ENCODE measurements around the gene CD81.

Gene CD81

DNA sequence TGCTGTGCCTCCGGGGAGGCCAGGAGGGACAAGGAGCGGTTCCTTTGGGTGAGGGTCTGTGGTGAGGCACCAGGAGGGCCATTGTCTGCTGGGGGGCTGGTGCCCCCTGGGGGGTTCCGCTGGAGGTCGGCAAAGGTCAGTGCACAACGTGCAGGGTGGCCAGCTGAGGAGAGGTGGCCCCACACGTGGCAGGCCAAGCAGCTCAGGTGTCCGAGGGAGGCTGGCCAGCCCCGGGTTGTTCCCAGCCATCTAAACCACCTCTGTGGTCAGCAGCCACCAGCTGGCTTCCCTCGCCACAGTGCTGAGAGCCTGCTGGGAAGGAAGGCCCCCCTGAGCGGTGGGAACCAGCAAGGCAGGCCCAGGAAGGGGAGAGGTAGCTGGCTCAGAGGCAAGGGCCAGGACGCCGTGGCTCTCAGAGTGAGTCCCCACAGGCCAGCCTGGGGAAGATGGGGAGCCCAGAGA, 27.7 kb downstream of the CD81 start:
- DNase-seq (ENCODE audit: low spot score) = no peak

DNA sequence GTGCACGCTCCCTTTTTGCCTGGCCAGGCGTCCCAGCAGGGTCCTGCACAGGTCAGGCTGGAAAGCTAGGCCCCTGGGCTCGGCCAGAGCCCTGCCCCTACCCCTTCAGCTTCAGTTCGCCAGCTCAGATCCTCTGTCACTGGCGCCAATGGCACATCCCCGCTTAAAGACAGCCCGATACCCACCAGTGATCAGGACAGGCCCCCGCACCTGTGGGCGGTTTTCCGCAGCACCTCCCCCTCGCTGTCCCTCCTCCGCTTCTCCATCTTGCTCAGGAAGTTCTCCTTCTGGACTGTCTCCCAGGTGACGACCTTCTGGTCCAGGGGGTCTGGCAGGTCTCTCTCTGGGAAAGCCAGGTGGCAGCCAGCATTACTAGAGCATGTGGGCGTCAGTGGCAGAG, 29.3 kb downstream of the CD81 start:
- no peak for DNase-seq (ENCODE audit: low spot score)

DNA sequence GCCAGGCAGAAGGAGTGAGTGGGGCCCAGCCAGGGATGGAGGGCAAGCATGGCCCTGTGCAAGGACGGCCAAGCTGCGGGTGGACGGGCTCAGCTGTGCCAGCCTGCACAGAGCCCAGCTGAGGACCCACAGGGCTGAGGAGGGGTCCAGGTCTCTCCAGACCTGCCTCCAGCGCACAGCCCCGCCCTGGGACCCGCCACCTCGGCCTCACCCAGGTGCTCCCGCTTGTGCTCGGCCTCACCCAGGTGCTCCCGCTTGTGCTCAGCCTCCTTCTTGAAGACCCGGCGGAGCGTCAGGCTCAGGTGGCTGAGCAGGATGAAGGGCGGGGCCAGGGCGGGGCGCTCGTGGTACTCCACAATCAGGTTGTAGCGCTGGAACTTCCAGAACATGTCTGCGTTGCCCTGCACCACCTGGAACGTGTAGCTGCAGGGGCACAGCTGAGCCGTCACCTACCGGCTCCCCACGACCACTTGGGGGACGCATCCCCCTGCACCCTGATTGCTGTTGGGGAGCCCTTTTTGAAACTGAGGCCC, 29.8 kb downstream of the CD81 start:
- no peak for DNase-seq (ENCODE audit: low spot score)

DNA sequence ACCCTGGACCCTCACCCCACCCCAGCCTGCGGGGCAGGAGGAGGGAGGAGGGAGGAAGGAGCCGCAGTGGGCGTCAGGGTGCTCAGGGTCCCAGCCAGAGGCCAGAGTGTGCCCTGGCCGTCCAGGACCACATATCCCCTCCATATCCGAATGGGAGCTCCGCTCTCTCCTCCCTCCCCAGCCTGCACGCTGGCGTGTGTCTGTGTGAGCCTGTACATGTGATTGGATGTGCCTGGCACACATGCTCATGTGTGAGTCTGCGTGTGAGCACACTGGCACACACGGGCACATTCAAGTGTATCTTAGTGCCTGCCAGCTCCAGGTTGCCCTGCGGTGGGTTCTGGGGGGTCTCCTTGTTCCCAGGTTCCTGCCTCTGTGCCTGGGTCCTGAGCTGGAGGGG, 31.6 kb downstream of the CD81 start:
- no peak for DNase-seq (ENCODE audit: low spot score)

DNA sequence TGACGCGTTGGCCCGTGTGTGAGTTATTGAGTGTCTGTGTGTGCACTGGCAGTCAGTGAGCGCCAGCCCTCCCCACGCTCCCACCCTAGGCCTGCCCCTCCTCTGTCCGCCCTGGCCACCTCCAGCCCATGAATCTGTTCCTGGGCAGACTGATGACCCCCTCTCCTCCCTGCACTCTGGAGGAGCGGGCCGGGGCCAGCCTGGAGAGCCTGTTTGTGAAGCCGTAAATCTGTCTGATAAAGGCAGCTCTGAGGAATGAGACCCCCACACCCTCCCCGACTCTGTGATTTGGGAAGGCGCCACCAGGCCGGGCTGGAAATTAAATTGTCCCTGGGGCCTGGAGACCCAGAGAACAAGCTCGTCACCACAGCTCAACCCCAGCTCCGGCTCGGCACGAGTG, 32.0 kb downstream of the CD81 start:
- no peak for DNase-seq (ENCODE audit: low spot score)

DNA sequence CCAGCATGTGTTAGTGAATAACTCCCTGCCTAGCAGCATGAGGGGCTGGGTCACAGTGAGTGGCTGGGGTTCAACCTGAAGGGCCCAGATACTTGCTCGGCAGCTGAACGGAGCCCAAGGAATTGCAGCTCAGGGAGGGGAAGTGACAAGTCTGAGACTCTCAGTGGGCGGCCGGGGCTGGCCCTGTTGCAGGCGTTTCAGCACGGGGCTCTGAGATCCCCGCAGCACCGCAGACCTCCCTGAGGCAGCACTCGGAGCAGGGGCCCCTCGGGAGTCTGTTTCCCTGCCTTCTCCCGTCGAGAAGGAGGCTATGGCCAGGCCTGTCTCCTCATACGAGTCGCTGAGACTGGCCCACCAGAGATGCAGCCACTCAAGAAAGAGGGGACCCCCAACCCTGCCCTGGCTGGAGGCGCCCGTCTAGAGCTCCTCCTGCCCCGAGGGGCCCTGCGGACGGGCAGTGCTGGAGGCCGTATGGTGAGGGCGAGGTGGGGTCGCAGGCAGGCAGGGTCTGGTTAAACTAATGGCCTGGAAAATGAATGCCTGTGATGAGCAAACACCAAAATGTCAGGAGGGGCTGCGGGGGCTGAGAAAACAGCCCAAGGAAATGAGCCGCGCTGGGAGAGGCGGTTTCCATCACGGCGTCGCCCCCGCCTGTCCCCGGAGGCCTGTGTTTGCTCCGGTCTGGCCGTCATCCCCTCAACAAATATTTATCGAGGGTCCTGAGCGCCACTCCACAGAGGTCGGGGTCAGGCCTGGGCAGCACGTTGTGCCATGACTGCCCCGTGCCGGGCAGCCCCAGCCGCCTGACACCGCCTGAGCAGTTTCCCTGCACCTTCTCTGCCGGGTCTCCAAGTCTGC, 32.7 kb downstream of the CD81 start:
- no peak for DNase-seq (ENCODE audit: low spot score)

DNA sequence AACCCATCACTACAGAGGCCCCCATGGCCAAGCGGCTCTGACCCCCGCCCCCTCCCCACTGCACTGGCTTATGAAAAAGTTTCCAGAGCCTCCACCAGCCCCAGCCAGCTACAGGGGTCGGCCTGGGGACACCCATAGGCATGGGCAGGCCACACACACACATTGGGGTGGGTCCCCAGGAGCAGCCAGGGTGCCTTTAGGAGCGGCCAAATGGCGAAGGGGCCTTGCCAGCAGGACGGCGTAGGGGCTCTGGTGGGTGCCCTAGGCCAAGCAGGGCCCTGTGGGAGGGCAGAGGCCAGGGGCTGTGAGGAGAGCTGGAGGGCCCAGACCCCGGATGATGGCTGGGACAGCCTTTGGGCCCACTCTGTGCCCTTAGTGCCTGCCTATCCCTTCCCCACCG, 33.5 kb downstream of the CD81 start:
- DNase-seq (ENCODE audit: low spot score) = no peak

DNA sequence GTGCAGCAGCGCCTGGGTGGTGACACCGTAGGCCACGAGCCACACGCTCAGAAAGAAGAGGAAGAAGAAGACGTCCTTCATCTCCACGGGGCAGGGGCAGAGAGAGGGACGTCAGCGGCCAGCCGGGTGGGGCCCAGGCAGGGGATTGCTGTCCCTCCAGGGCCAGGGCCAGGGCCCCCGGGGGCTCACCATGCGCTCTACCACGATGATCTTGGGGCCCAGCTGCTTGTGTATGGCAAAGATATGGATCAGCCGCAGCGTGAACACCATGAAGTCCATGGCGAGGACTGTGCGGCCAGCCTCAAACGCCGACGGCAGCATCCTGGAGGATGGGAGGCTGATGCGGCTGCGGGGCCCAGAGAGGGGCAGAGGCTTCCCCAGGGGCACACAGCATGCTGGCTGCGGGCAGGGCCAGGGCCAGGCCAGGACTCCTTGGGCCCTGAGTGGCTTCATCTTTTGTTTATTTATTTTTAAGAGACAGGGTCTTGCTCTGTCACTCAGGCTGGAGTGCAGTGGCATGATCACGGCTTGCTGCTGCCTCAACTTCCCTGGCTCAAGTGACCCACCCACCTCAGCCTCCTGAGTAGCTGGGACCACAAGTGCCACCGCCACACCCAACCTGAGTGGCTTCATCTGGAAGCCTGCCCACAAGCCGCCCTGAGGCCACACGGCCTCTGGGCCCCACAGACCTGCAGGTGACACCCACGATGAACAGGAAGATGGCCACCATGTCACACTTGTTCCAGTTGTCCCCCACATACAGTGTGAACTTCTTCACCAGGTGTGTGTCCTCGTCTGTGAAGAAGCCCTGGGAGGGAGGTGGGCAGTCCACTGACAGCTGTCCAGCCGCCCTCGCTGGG, 34.6 kb downstream of the CD81 start:
- no peak for DNase-seq (ENCODE audit: low spot score)

DNA sequence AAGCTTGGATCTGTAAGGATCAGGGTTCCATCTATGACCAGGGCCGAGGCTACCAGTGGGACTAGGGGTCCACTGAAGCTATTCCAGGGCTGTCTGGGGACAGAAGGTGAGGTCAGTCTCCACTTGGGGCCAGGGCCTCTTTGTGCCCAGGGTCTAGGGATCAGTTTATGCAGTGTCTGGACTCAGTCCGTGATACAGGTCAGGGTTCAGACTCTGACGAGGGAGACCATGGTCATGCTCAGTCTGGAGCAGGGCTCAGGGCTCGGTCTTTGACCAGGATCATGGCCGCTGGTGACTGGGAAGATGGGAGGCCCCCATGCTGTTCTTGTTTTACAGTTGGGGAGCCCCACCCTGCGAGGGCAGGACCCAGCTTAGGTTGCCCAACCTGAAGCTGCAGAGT, 35.2 kb downstream of the CD81 start:
- no peak for DNase-seq (ENCODE audit: low spot score)

DNA sequence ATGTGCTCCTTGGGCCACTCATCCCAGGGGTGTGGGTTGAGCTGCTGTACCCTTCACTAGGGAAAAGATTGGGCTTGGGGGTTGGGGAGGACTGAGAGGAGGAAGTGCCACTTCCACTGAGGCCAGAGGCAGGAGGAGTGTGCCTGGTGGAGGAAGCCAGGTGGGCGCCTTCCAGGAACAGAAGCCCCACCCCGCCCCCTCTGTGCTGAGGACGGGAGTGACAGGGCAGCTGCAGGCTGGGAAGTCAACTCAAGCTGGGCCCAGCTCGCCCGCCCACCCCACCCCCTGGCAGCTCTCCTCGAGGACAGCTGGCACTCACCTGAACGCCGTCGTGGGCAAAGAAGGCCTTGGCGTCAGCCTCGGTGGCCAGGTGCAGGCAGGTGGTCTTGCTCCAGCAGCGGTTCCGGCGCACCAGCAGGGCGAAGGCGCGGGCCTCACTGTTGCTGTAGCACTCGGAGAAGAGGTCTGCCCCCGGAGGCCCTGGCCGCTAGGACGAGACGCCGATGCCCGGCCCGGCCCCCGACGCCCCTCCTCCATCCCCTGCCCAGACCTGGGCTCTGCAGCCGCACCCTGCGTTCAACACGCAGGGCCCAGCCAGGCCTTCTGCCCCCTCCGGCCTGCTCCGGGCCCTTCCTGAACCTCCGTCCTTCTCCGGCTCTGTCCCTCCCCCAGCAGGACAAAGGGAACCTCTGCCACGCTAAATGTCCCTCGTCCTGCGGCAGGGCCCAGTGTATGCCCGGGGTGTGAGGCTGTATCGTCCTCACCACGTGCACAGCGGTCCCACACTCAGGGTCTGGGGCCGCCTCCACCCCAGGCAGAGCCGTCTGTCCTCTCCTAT, 36.9 kb downstream of the CD81 start:
- no peak for DNase-seq (ENCODE audit: low spot score)

DNA sequence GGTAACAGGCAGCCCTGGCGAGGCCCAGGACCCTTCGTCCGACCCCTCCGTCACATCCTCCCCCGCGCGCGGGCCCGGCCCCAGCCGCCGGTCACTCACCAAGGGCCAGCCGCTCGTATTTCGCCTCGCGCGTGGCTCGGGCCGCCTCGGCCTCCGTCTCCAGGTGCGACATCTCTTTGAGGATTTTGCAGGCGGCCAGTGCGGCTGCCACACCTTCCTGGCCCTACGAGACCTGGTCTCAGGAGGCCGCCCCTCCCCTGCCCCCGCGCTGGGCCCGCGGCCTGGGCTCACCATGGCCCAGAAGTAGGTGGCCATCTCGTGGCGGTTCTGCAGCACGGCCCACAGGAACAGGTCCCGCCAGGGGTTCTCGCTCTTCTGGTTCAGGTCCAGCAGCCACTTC, 37.5 kb downstream of the CD81 start:
- no peak for DNase-seq (ENCODE audit: low spot score)

DNA sequence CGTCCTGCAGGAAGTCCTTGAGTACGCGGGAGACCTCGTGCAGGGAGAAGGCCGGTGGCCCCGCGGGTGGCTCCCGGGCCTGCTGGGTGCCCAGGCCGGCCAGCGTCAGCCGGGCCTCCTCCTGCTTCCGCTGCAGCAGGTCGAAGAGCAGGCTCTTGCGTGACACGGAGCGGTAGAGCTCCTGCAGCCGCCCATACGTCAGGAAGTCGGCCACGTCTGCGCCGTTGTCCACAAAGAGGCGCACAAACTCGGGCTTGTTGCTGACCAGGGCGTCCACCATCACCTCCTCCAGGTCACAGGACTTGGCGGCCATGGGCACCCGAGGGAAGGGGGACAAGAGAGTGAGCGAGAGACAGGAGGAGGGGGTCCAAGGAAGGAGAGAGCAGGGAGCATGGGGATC, 38.1 kb downstream of the CD81 start:
- no peak for DNase-seq (ENCODE audit: low spot score)

DNA sequence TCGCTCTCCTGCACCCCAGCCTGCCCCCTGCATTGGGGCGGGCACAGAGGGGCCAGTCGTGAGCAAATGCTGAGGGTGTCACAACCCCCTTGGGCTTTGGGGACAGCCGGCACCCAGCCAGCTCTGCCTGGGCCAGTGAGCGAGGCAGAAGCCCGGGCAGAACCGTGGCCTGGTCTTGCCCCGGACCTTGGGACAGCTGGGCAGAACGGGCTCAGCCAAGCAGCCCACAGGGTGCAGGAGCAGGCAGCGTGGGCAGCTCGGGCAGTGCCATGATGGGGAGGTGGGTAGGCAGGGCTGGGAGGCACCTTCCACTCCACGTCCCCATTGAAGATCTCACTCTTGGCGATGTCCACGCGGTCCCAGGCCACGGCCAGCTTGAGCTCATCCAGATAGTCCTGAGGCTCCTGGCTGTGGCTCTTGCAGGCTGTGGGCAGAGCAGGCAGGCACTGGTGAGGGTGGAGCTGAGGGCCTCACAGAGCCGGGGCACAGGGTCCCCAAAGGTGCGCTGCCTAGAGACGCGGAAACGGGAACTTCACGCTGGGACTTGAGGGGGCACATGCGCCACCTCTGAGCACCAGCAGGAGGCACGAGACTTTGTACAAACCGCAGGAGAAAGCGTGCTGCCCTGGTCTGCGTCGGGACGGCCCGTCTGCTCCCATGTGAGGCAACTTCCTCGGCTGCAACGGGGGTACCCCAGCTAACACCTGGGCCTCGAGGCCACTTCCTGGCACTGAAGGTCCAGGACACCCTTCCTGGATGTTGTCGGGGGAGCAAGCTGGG, 38.7 kb downstream of the CD81 start:
- DNase-seq (ENCODE audit: low spot score) = no peak

DNA sequence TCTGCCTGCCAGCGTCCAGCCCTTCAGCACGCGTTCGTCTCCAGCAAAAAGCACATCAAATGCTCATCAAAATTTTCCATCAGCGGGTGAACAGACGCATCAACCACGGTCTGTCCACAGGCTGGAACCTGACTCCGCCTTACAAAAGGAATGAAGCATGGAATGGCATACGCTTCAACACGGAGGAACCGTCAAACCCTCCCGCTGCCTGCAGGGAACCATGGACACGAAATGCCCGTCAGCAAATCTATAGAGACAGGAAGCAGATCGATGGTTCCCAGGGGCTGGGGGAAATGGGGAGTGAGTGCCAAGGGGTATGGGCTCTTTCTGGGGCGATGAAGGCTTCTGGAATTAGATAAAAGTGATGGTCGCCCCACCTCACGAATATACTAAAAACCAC, 39.7 kb downstream of the CD81 start:
- no peak for DNase-seq (ENCODE audit: low spot score)

DNA sequence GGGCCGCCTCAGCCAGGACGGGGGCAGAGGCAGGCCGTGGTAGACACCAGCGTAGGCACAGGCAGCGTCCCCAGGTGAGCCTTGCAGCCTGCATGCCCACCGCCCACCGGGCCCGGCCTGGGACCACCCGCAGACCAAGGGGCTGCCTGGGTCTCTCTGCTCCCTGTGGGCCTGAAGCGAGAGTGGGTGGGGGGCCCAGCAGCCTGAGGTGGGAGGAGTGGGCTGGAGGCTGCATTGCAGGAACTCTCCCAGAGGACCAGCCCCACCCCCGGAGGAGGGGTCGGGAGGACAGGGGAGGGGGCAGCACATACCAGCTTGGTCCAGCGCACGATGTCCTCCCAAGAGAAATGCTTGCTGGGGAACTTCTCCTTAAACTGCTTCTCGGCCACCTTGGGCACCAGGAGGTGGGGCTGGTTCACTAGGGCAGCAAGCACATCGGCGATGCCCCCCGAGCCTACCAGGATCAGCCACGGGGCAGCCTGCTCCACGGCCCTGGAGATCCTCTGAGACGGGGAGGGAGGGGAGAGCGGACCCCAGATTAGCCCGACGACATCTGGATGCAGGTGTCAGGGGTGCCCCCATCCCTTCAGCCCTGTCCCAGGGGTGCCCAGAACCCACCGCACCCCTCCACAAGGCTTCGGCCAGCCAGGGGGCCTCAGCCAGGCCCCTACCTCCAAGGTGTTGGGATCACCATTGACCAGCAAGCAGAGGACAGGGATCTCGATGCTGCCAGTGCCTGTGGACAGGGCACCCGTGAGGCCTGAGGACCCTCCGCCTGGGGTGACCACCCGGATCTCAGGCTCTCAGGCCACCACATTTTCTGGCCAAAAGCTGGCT, 41.0 kb downstream of the CD81 start:
- DNase-seq (ENCODE audit: low spot score) = no peak

DNA sequence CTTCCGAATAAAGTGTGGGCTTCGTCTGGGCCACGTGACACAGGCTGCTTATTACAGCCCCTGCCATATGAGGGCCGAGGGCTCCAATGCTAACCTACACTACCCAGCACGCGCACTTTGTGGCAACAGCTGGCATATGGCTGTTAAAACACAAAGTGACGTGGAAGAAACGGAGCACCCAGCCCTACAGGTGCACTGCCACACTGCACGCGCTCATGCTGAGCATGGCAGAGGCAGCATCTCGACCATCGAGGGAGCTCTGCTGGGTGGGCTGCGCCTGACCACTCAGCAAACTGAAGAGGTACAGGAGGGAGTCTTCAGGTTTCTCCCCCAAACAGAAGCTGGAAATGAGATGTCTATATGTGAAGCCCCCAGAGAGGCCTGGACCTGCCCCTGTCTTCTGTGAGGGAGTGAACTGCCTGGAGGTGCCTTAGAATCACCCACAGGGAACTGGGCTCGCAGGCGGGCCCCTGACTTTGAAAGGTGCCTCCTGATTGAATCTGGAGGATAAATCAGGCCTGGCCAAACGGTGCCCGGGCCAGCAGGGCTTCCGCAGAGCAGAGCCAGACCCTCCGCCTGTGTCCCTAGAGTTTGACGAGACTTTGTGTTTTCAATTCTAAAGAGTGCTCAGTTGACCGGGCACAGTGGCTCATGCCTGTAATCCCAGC, 41.7 kb downstream of the CD81 start:
- no peak for DNase-seq (ENCODE audit: low spot score)

DNA sequence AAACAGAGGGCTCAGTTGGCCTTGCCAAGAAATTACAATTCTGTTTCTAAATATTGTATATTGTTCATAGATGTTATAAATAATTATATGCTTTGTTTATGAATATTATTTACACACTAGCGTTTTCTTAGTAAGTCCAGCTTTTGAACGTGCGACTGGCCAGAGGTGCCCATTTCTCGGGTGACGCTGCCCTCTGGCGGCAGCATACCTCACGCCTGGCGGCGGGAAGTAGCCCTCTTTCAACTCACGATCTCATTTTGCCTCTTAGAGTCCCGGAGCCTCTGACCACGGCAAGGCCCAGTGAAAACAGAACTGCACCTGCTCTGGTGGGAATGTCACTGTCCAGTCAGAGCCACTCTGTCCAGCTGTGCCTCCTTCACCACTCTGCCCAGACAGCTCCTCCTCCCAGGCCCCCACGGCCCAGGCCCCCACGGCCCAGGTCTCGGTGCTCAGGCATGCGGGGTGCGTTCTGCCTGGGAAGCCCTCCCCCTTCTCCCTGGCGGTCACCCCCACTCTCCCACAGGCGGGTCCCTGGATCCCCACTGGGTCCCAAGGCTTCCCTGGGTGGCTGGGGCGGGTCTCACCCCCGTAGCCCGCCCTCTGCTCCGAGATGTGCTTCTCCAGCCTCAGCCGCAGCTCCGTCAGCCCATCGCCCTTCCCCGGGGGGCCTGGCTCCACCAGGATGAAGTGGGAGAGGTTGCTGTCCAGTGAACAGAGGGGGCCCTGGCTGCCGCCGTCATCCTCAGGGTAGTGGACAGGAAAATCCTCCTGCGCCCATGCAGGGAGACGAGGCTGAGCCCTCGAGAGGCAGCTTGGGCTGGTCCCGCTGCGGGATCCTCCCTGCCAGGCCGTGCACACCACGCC, 42.8 kb downstream of the CD81 start:
- peak; percentile 63 for DNase-seq (ENCODE audit: low spot score)

DNA sequence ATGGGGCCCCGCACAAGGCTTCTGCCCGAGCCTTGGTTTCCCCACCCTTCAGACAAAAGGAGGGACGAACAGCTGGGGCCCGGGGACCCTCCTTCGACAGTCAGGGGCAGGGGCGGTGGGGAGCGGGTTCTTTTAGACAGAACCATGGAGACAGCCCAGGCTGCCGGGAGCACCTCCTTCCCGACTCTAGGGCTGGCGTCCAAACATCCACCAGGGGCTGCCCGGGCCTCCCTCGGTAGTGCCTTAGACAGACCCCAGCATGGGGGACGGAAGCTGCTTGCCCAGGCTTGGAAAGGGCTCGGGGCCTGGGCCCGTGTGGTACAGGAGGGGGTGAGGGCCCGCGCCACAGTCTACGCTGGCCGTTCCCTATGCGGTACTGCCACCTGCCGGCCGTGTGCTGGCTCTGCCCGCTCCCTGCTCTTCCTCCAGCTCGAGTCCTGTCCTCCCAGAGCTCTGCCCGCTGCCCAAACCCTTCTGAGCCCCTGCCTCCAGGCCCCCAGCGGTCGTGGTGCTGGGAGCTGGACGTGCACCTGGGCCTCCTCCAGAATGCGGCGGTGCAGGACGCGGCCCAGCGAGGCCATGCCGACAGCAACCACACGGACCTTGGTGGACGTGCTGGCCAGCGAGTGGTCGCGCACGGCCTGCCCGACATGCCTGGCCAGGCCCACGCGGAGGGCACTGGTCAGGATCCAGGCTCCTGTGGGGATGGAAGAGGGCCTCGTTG, 43.6 kb downstream of the CD81 start:
- peak; percentile 65 for DNase-seq (ENCODE audit: low spot score)

Measured in hematopoietic multipotent progenitor cell treated with erythropoietin and hydrocortisone succinate and interleukin-3 and kit ligand, for 15 days (in vitro differentiated cells).